OCI-LY3 (cell line): ENCODE results near the gene HLA-F.

Experiments
- H2AFZ ChIP-seq: fragments of 200-600, 300-600 bp; shearing (Covaris generic); 2 replicates; pipeline ENCODE4 v1.6.0; 2014; ENCODE audit warnings: antibody characterized with exemption, low read depth, low read length
- H3K27ac ChIP-seq: fragments of 200-600, 300-600 bp; sonication (generic); 2 replicates; pipeline ENCODE4 v1.5.1; 2014; ENCODE audit warnings: mild to moderate bottlenecking, low read length, moderate library complexity, mixed read lengths
- H3K27me3 ChIP-seq: fragments of 200-600, 300-600 bp; sonication (generic); 2 replicates; pipeline ENCODE4 v1.6.1; 2014; ENCODE audit warnings: low read depth, low read length, mixed read lengths
- H3K36me3 ChIP-seq: fragments of 200-600, 300-600 bp; sonication (generic); replicated peaks from 2 replicates; pipeline ENCODE3; 2014; ENCODE audit warnings: low read depth, low read length, mixed read lengths
- H3K4me1 ChIP-seq: fragments of 300-600, 200-600 bp; sonication (generic); 2 replicates; pipeline ENCODE4 v1.6.1; 2014; ENCODE audit warnings: low read length, mixed read lengths
- H3K4me2 ChIP-seq: fragments of 200-600, 300-600 bp; sonication (generic); 2 replicates; pipeline ENCODE4 v1.6.1; 2014; ENCODE audit warnings: low read length, mixed read lengths
- H3K4me3 ChIP-seq: fragments of 300-600, 200-600 bp; sonication (generic); 2 replicates; pipeline ENCODE4 v1.5.1; 2014; ENCODE audit warnings: antibody characterized with exemption, mild to moderate bottlenecking, low read length, moderate library complexity
- H3K79me2 ChIP-seq: fragments of 300-600, 200-600 bp; shearing (Covaris generic); 2 replicates; pipeline ENCODE4 v1.6.1; 2014; ENCODE audit warnings: mild to moderate bottlenecking, low read length, mixed read lengths
- H3K9ac ChIP-seq: fragments of 300-600, 200-600 bp; shearing (Covaris generic); 2 replicates; pipeline ENCODE4 v1.6.0; 2014; ENCODE audit warnings: mild to moderate bottlenecking, low read length, moderate library complexity
- H3K9me3 ChIP-seq: fragments of 200-600, 300-600 bp; shearing (Covaris generic); 2 replicates; pipeline ENCODE4 v1.6.1; 2014; ENCODE audit warnings: low read length, mixed read lengths; ENCODE audit not compliant: insufficient read depth
- H4K20me1 ChIP-seq: fragments of 200-600, 300-600 bp; sonication (generic); 2 replicates; pipeline ENCODE4 v1.6.1; 2016; ENCODE audit warnings: low read length, mixed read lengths; ENCODE audit not compliant: insufficient read depth
- CTCF ChIP-seq: fragments of 200-600, 300-600 bp; sonication (generic); IDR thresholded peaks from 2 replicates; pipeline ENCODE4 v1.5.1; 2014; ENCODE audit warnings: antibody characterized with exemption, low read length, low read depth
- EZH2phosphoT487 ChIP-seq: fragments of 200-600 bp; shearing (Covaris generic); IDR thresholded peaks from 2 replicates; pipeline ENCODE4 v1.6.1; 2018; ENCODE audit warnings: antibody characterized with exemption, mixed run types, low read depth

The HLA-F gene

GRCh38 chr6:29731281-29731680, 8.0 kb downstream of the HLA-F start:
- Histone ChIP-seq H3K9me3 (no peaks in the 10 kb centered on the region), H3K4me2 (no peak overlapping the region)

GRCh38 chr6:29733057-29733456, 9.8 kb downstream of the HLA-F start:
- no peaks in the 10 kb centered on the region for H3K27me3 ChIP-seq
- no peaks in the 10 kb centered on the region for H3K79me2 ChIP-seq
- no peaks in the 10 kb centered on the region for H4K20me1 ChIP-seq
- H3K27ac ChIP-seq: no peak overlapping the region
- no peaks in the 10 kb centered on the region for H3K36me3 ChIP-seq
- no peaks in the 10 kb centered on the region for H3K9me3 ChIP-seq
- no peak overlapping the region for H3K4me3 ChIP-seq
- H3K4me2 ChIP-seq: no peak overlapping the region
- TF ChIP-seq EZH2phosphoT487: no peak
- TF ChIP-seq CTCF: no peak
- H2AFZ ChIP-seq: no peak overlapping the region
- no peak overlapping the region for H3K9ac ChIP-seq
- no peaks in the 10 kb centered on the region for H3K4me1 ChIP-seq

More at GRCh38 chr6:29731281-29731680, 8.0 kb downstream of the HLA-F start:
- H3K36me3 ChIP-seq: peaks cover 9% of the 10 kb centered on the region
- H3K9ac ChIP-seq: no peak overlapping the region
- H3K4me1 ChIP-seq: no peaks in the 10 kb centered on the region
- no peak for TF ChIP-seq CTCF
- TF ChIP-seq EZH2phosphoT487: no peak
- no peaks in the 10 kb centered on the region for H3K79me2 ChIP-seq
- no peak overlapping the region for H3K4me3 ChIP-seq
- H3K27ac ChIP-seq: no peak overlapping the region
- no peaks in the 10 kb centered on the region for H3K27me3 ChIP-seq
- no peak overlapping the region for H2AFZ ChIP-seq
- no peaks in the 10 kb centered on the region for H4K20me1 ChIP-seq

DNA sequence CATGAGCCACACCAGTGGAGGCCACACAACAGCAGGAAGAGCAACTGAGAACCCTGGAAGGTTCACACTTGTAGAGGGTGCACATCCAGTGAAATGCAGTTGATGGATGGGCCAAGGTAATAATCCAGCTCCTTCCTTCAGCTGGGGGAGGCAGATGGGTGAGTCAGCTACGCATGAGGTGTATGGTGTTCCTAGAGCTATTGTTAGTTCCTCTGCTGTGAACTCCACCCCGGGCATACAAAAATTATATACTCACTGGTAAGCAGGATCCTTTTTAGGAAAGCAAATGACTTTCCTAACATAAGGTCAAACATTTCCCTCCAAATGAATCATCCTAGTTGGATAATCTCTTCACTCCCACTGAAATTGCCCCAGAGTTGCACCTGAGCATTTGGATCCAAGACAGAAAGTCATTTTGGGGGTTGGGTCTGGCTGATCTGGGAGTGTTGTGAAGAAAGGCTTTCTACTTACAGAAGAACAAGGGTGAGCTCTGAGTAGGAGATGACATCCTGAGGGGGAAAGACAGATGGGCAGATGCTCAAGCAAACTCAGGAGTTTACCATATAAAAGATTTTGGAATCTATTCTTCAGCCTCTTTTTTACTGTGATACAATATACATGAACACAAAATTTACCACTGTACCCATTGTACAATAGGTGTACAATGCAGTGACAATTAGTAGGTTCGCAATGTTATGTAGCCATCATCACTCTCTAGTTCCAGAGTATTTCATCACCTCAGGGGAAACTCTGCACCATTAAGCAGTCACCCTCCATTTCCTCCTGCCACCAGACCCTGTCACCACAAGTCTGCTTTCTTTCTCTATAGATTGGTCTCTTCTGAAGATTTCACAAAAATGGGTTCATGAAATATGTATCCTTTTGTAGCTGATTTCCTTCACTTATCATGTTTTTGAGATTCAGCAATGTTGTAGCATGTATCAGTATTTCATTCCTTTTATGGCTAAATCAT, 11.1 kb downstream of the HLA-F start:
- TF ChIP-seq CTCF (no peak), EZH2phosphoT487 (no peak)
- no peak overlapping the region for H3K9ac ChIP-seq
- H3K36me3 ChIP-seq: no peaks in the 10 kb centered on the region
- H3K4me2 ChIP-seq: no peak overlapping the region
- H3K4me1 ChIP-seq: no peaks in the 10 kb centered on the region
- H3K27me3 ChIP-seq: no peaks in the 10 kb centered on the region
- H3K27ac ChIP-seq: no peak overlapping the region
- H3K4me3 ChIP-seq: no peak overlapping the region
- no peaks in the 10 kb centered on the region for H3K79me2 ChIP-seq
- no peak overlapping the region for H2AFZ ChIP-seq
- H3K9me3 ChIP-seq: no peaks in the 10 kb centered on the region
- H4K20me1 ChIP-seq: no peaks in the 10 kb centered on the region

DNA sequence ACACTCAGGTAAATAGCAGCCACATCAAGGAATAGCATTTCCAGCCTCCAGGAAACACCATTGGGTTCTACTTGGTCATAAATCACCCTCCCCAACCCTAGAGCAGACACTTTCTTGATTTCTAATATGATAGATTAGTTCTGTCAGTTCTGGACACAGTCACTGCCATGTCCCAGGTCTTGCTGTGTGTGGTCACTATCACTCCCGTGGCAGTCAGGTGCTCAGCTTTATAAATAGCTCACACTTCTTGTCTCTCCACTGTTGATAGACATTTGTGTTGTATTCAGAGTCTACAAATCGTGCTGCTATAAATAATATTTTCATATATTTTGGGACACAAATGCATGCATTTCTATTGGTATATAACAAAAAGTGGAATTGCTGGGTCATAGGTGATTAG, 13.3 kb downstream of the HLA-F start:
- H3K4me1 ChIP-seq: no peaks in the 10 kb centered on the region
- H3K27me3 ChIP-seq: no peaks in the 10 kb centered on the region
- no peaks in the 10 kb centered on the region for H4K20me1 ChIP-seq
- no peak overlapping the region for H3K9ac ChIP-seq
- H3K79me2 ChIP-seq: no peaks in the 10 kb centered on the region
- no peaks in the 10 kb centered on the region for H3K36me3 ChIP-seq
- no peaks in the 10 kb centered on the region for H3K9me3 ChIP-seq
- no peak for TF ChIP-seq EZH2phosphoT487
- no peak for TF ChIP-seq CTCF
- H3K27ac ChIP-seq: no peak overlapping the region
- no peak overlapping the region for H2AFZ ChIP-seq
- no peak overlapping the region for H3K4me3 ChIP-seq
- no peak overlapping the region for H3K4me2 ChIP-seq
